ENCODE results near the gene LCE3C. TPM values are rescaled to one million over a fixed set of nuclear protein-coding genes. Genes with fewer than 3 reads are reported as not detected.

LCE3C gene
- polyA plus RNA-seq, 4 donors, result not detected

Other genes starting within 250 kb of the LCE3C start
- under 1 TPM; 0.04 to 0.11 (median 0.07) TPM for gene FLG2, start 240.2 kb upstream of the LCE3C start, polyA plus RNA-seq (ENCODE audit: insufficient read length in 4 of 4)
- gene CRNN, start 186.0 kb upstream of the LCE3C start, polyA plus RNA-seq (ENCODE audit: insufficient read length in 4 of 4), result not detected
- gene LCE5A, start 89.4 kb upstream of the LCE3C start, polyA plus RNA-seq (ENCODE audit: insufficient read length in 4 of 4), result under 1 TPM in 1 of 4 donors, not detected in 3; 0.10 TPM
- gene CRCT1, start 85.8 kb upstream of the LCE3C start, polyA plus RNA-seq (ENCODE audit: insufficient read length in 4 of 4), result not detected
- gene LCE3E, start 33.5 kb upstream of the LCE3C start, polyA plus RNA-seq (ENCODE audit: insufficient read length in 4 of 4), result not detected
- gene LCE3D, start 19.7 kb upstream of the LCE3C start, polyA plus RNA-seq (ENCODE audit: insufficient read length in 4 of 4), result not detected
- gene LCE3B, start 13.6 kb downstream of the LCE3C start, polyA plus RNA-seq (ENCODE audit: insufficient read length in 4 of 4), result not detected
- not detected for gene LCE3A, start 22.9 kb downstream of the LCE3C start, polyA plus RNA-seq (ENCODE audit: insufficient read length in 4 of 4)
- gene LCE2D, start 63.1 kb downstream of the LCE3C start, polyA plus RNA-seq (ENCODE audit: insufficient read length in 4 of 4), result not detected
- gene LCE2C, start 75.0 kb downstream of the LCE3C start, polyA plus RNA-seq (ENCODE audit: insufficient read length in 4 of 4), result not detected
- gene LCE2B, start 85.9 kb downstream of the LCE3C start, polyA plus RNA-seq (ENCODE audit: insufficient read length in 4 of 4), result not detected
- gene LCE2A, start 98.1 kb downstream of the LCE3C start, polyA plus RNA-seq (ENCODE audit: insufficient read length in 4 of 4), result not detected
- not detected for gene LCE4A, start 107.9 kb downstream of the LCE3C start, polyA plus RNA-seq (ENCODE audit: insufficient read length in 4 of 4)
- not detected for gene KPRP, start 157.8 kb downstream of the LCE3C start, polyA plus RNA-seq (ENCODE audit: insufficient read length in 4 of 4)
- not detected for gene LCE1F, start 174.9 kb downstream of the LCE3C start, polyA plus RNA-seq (ENCODE audit: insufficient read length in 4 of 4)
- not detected for gene LCE1E, start 186.0 kb downstream of the LCE3C start, polyA plus RNA-seq (ENCODE audit: insufficient read length in 4 of 4)
- gene LCE1D, start 196.5 kb downstream of the LCE3C start, polyA plus RNA-seq (ENCODE audit: insufficient read length in 4 of 4), result not detected
- not detected for gene LCE1C, start 206.4 kb downstream of the LCE3C start, polyA plus RNA-seq (ENCODE audit: insufficient read length in 4 of 4)
- not detected for gene LCE1B, start 211.7 kb downstream of the LCE3C start, polyA plus RNA-seq (ENCODE audit: insufficient read length in 4 of 4)
- gene LCE1A, start 227.2 kb downstream of the LCE3C start, polyA plus RNA-seq (ENCODE audit: insufficient read length in 4 of 4), result not detected
- gene LCE6A, start 242.6 kb downstream of the LCE3C start, polyA plus RNA-seq (ENCODE audit: insufficient read length in 4 of 4), result not detected

All from right renal pelvis (tissue), 4 donors.